VCaP (cell line): ENCODE measurements around the gene TTN.

ENCODE experiments used
- H3K27ac ChIP-seq: fragments of 450-650 bp; 2 replicates; pipeline ENCODE4 v1.5.1; 2017
- TF ChIP-seq, protein P1 (sequence below): fragments of 450-650 bp; conservative IDR thresholded peaks from 2 replicates; pipeline ENCODE4 v1.5.1; 2017; ENCODE audit warnings: mild to moderate bottlenecking, moderate library complexity

TTN gene

DNA sequence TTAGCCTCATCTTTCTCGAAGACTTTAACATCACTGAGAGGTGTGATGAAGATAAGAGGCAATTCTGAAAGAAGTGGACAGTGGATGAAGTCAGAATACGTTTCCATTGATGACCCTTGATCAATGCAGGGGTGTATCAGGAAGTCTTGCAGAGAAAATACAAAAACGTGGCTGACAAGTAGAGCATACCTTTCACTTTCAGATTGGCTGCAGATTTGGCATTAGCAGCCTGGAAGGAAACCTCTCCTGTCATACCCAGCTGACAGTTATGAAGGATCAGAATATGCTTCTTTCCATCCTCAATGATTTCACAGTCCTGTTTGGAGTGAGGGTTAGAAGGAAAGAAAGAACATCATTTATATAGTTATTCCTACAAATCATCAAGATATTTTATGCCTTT, 174.5 kb downstream of the TTN start:
- TF ChIP-seq, protein P1, sequence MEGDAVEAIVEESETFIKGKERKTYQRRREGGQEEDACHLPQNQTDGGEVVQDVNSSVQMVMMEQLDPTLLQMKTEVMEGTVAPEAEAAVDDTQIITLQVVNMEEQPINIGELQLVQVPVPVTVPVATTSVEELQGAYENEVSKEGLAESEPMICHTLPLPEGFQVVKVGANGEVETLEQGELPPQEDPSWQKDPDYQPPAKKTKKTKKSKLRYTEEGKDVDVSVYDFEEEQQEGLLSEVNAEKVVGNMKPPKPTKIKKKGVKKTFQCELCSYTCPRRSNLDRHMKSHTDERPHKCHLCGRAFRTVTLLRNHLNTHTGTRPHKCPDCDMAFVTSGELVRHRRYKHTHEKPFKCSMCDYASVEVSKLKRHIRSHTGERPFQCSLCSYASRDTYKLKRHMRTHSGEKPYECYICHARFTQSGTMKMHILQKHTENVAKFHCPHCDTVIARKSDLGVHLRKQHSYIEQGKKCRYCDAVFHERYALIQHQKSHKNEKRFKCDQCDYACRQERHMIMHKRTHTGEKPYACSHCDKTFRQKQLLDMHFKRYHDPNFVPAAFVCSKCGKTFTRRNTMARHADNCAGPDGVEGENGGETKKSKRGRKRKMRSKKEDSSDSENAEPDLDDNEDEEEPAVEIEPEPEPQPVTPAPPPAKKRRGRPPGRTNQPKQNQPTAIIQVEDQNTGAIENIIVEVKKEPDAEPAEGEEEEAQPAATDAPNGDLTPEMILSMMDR = no peak
- H3K27ac ChIP-seq = no peak overlapping the region

GRCh38 chr2:178630581-178630980, 176.6 kb downstream of the TTN start:
- H3K27ac ChIP-seq = no peak overlapping the region
- TF ChIP-seq, protein P1 = no peak

DNA sequence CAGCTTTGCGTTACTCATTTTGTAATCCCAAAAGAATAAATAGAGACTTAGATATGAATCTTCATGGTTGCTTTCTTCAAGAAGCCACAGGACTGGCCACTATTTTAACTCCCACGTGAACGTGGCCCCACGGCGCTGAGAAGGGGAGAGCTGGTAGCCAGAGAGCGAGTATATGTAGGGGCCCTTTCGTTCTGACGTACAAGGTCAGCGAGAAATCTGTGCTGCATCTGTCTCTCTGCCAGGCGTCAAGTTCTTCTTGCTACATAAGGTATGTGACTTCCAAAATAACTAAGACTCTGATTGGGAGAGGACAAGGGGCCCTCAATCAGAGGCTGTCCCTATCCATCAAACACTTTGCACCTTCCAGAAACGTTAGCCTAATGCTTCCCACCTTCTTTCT, 177.8 kb downstream of the TTN start:
- no peak overlapping the region for H3K27ac ChIP-seq
- TF ChIP-seq, protein P1 = no peak

DNA sequence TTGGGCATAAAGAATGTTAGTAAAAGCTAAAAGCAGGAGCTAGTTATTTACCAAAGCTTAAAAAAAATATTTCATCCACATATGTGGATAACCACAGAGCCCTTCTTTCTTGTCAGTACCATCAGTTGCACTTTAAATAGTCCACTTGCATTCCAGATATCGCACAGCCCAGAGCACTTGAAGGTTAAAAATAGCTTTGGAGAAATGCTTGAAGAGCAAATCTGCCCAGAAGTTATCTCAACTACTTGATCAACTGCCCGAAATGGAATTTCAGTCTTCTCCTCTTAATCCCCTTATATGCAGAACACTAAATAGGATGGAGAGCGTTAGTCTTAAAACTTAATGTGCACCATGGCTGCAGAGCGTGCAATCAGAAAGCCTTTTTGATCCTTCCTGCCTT, 178.6 kb downstream of the TTN start:
- TF ChIP-seq, protein P1 = no peak
- no peak overlapping the region for H3K27ac ChIP-seq

GRCh38 chr2:178627401-178627800, 179.8 kb downstream of the TTN start:
- H3K27ac ChIP-seq = no peak overlapping the region
- TF ChIP-seq, protein P1 = no peak

- H3K27ac ChIP-seq = no peak overlapping the region
- TF ChIP-seq, protein P1 = no peak
These were observed 191.3 kb downstream of the TTN start for GRCh38 chr2:178615969-178616368.

DNA sequence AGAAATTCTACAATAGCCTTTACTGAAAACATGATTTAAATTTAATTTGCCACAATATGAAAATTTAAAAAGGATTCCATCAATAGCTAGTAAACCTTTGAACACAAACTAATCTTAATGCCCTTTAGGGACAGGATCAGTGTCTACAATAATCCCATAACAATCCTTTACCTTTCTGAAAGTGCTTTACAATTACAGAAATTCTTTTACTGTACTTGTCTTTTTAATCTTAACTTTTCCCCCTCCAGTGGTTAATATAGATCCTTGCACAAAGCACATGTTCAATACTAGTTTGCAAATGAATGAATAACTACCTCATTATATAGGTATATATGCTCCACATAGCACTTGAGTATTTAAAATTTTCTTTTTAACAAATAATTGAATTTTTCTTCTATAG, 204.3 kb downstream of the TTN start:
- TF ChIP-seq, protein P1 = no peak
- H3K27ac ChIP-seq = no peak overlapping the region

- TF ChIP-seq, protein P1 = no peak
These were observed 214.6 kb downstream of the TTN start for GRCh38 chr2:178592655-178593054.

More at GRCh38 chr2:178592655-178593054, 214.6 kb downstream of the TTN start:
- H3K27ac ChIP-seq = no peak overlapping the region
